Adipocyte (in vitro differentiated cells): ENCODE results near the gene CAPG.

ENCODE experiments used
- DNase-seq: peaks from one replicate; pipeline ENCODE4 v3.0.0-alpha.2; 2015; ENCODE audit warnings: low read depth
- H3K27me3 ChIP-seq: replicated peaks from 2 replicates; pipeline ENCODE4 v1.7.0; 2013; ENCODE audit warnings: mild to moderate bottlenecking, low read length, moderate library complexity; ENCODE audit not compliant: control insufficient read depth, insufficient read depth
- H3K36me3 ChIP-seq: 2 replicates; pipeline ENCODE4 v1.7.0; 2013; ENCODE audit warnings: low read length, mild to moderate bottlenecking, moderate library complexity; ENCODE audit not compliant: control insufficient read depth, insufficient read depth, severe bottlenecking
- H3K4me1 ChIP-seq: 2 replicates; pipeline ENCODE4 v1.7.0; 2013; ENCODE audit warnings: mild to moderate bottlenecking, low read length, moderate library complexity; ENCODE audit not compliant: control insufficient read depth, insufficient read depth
- H3K4me3 ChIP-seq: 2 replicates; pipeline ENCODE4 v1.7.0; 2013; ENCODE audit warnings: mild to moderate bottlenecking, low read length, moderate library complexity
- H3K9ac ChIP-seq: 2 replicates; pipeline ENCODE4 v1.7.0; 2013; ENCODE audit warnings: mild to moderate bottlenecking, low read length, moderate library complexity
- H3K9me3 ChIP-seq: 2 replicates; pipeline ENCODE4 v1.7.0; 2013; ENCODE audit warnings: mild to moderate bottlenecking, low read length, moderate library complexity; ENCODE audit not compliant: control insufficient read depth

Gene CAPG

DNA sequence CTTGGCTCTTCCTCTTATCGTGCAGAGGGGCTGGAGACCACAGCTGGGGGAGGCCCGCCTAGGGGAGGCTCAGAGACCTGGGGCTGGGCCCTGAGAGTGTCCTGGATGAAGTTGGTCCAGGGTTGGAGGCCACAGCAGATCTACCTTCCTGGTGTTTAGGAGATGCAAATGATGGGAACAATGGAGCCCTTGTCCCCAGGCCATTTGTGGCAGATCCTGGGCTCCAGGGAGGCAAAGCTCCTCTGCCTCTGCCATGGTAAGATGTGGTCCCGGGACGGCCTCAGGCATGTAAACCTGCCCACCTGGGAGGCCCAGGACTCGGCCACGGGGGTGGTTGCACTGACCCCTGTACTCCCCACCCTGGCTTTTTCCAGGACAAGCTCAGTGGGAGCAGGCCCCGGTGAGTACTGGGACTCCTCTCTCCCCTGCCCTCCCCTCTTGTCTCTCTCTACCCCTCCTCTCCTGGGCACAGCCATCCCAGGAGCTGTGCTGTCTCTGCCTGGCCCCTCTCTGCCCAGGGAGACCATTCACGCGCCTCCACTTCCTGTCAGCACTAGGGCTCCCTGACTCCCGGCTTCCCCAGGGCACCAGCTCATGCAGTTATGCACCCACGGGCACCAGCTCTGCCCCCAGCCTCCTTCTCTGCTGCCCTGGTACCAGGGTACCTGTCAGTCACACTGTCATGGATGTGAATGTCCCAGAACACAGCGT lies 19.2 kb upstream of the CAPG start:
- Histone ChIP-seq H3K36me3 (no peaks in the 10 kb centered on the region), H3K27me3 (no peaks in the 10 kb centered on the region), H3K9ac (no peak overlapping the region), H3K4me1 (peaks cover 26% of the 10 kb centered on the region), H3K9me3 (no peaks in the 10 kb centered on the region), H3K4me3 (no peak overlapping the region)
- no peak for DNase-seq

DNA sequence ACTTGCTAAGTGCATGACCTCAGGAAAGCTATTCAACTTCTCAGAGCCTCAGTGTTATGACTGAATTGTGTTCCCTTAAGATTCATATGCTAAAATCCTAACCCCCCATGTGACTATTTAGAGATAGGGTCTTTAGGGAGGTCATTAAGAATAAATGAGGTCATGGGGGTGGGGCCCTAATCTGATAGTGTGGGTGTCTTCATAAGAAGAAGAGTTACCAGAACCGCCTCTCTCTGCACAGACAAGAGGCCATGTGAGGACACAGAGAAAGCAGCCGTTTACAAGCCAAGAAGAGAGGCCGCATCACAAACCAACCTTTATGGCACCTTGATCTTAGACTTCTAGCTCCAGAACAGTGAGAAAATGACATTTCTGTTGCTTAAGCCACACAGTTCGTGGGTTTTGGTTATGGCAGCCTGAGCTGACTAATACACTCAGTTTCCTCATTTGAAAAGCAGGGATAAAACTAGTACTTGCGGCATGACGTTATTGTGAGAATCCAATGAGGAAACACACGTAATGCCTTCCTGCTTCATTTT lies 18.2 kb upstream of the CAPG start:
- H3K36me3 ChIP-seq, result no peaks in the 10 kb centered on the region
- DNase-seq, result no peak
- peaks cover 18% of the 10 kb centered on the region for H3K4me1 ChIP-seq
- no peak overlapping the region for H3K9ac ChIP-seq
- no peaks in the 10 kb centered on the region for H3K27me3 ChIP-seq
- no peak overlapping the region for H3K4me3 ChIP-seq
- H3K9me3 ChIP-seq, result no peaks in the 10 kb centered on the region

DNA sequence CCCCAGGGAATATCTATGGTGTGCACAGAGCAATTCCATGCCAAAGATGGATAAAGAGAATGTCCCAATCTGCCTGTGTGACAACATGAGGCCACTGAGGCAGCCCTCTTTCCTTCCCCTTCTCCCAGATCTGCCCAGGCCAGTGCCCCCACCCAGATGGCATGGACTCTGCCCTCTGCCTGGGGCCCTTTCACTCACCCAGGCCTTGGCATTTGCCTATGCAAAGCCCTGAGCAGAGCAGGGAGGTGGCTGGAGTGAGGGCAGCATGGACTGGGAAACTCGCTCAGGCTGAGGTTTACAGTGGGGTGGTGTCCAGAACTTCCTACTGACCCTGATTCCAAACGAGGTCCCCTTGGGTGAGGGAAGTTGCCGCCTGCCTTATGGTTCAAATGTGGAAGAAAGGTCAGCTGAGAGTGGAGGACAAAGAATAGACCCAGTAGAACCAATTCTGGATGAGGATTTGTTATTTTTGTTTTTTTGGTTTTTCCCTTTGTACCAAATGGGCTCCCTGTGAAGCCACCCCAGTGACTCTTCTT lies 17.2 kb upstream of the CAPG start:
- Histone ChIP-seq H3K4me1 (peaks cover 12% of the 10 kb centered on the region), H3K4me3 (no peak overlapping the region), H3K9me3 (no peaks in the 10 kb centered on the region), H3K9ac (no peak overlapping the region), H3K27me3 (no peaks in the 10 kb centered on the region), H3K36me3 (no peaks in the 10 kb centered on the region)
- no peak for DNase-seq

DNA sequence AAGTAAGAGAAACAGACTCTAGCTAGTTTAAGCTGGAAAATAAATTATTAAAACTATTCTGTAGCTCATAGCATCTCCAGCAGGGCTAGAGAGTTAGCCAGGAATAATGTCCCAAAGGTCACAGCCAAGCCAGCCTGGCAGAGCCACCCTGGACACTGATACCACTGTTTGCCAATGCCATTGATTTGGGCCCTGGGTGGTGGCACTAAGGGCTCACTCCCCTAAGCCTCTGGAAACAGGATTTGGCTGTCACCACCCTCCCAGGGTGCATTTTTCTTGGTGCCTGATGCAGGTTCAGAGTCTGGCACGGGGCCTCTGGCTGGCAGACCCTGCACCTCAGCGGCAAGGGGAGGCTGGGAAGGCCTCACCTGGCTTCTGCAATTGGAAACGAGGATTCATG lies 15.4 kb upstream of the CAPG start:
- no peaks in the 10 kb centered on the region for H3K9me3 ChIP-seq
- no peak for DNase-seq
- no peaks in the 10 kb centered on the region for H3K36me3 ChIP-seq
- peaks cover 18% of the 10 kb centered on the region for H3K4me1 ChIP-seq
- no peak overlapping the region for H3K4me3 ChIP-seq
- H3K27me3 ChIP-seq, result no peaks in the 10 kb centered on the region
- no peak overlapping the region for H3K9ac ChIP-seq

DNA sequence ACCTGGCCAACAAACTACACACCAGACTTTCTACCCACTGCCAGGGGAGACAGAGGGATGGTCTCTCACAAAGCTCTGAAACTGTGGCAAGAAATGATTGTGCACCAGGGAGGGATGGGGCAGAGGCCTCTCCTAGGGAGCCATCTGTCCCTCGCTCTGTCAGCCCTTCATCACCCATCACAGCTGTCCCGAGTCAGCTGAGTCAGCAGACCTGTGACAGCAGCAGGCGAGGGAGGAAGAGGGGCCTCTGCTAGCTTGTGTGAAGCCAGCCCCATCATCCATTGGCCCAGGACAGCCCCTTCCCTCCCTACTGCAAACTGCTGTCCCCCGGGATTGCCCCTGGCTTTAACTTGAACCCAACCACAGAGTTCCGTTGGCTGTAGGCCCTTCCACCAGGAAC lies 13.4 kb upstream of the CAPG start:
- DNase-seq, result no peak
- Histone ChIP-seq H3K4me1 (peaks cover 34% of the 10 kb centered on the region), H3K27me3 (no peaks in the 10 kb centered on the region), H3K9me3 (no peaks in the 10 kb centered on the region), H3K4me3 (no peak overlapping the region), H3K9ac (no peak overlapping the region), H3K36me3 (no peaks in the 10 kb centered on the region)

DNA sequence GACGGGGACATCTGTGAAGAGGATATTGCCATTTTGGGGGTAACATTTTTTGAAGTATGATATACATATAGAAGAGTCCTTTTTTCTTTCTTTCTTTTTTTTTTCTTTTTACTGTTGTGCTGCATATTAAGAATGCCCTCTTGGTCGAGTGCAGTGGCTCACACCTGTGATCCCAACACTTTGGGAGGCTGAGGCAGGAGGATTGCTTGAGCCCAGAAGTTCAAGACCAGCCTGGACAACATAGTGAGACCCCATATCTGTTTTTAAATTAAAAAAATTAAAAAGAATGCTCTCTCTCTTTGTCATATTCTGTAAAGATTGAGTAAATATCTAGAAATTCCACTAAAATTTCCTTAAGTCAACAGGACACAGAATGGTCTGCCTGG lies 11.9 kb upstream of the CAPG start:
- H3K9me3 ChIP-seq, result no peaks in the 10 kb centered on the region
- H3K27me3 ChIP-seq, result no peaks in the 10 kb centered on the region
- no peak overlapping the region for H3K9ac ChIP-seq

DNA sequence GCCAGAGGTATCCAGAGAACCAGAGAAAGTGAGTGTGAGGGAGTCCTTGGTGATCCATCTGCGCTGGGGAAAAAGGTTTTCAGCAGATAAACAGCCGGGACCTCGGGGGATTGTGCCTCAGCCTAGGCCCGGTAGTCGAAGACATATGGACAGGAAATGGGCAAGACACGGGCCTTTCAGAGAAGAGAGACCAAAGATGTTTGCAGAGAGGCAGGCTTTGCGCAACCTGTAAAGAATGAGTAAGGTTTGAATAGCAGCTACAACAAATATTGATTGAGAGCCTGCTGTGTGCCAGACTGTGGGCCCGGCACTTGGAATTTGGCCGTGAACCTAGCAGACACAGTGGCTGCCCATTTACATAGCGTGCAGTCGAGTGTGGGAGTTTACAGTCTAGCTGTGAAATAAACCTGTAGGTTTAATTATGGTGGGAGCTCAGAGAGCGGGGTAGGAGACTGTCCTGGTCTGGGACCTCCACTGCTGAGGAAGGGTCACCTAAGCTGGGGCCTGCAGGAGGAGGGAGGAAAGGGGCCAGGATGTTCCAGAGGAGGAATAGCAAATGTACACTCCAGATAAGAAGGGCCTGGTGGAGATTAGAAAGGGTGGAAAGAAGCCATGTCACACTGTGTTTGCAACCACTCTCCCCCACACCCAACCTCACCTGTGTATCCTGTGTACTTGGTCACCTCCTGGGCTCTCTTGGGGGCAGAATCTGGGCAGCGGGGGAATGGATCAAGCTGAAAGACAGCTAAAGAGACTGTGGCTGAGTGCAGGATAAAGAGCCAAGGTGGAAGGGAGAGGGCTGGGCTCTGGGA lies 11.3 kb upstream of the CAPG start:
- H3K4me3 ChIP-seq, result peak overlapping the region; percentile 30
- no peaks in the 10 kb centered on the region for H3K36me3 ChIP-seq
- H3K4me1 ChIP-seq, result peaks cover 32% of the 10 kb centered on the region
- peak overlapping the region; percentile 95 for H3K9ac ChIP-seq
- H3K9me3 ChIP-seq, result no peaks in the 10 kb centered on the region
- no peaks in the 10 kb centered on the region for H3K27me3 ChIP-seq
- DNase-seq, result no peak

More for the DNA sequence above, 11.9 kb upstream of the CAPG start:
- H3K36me3 ChIP-seq, result no peaks in the 10 kb centered on the region
- H3K4me1 ChIP-seq, result peaks cover 34% of the 10 kb centered on the region
- no peak overlapping the region for H3K4me3 ChIP-seq
- no peak for DNase-seq

DNA sequence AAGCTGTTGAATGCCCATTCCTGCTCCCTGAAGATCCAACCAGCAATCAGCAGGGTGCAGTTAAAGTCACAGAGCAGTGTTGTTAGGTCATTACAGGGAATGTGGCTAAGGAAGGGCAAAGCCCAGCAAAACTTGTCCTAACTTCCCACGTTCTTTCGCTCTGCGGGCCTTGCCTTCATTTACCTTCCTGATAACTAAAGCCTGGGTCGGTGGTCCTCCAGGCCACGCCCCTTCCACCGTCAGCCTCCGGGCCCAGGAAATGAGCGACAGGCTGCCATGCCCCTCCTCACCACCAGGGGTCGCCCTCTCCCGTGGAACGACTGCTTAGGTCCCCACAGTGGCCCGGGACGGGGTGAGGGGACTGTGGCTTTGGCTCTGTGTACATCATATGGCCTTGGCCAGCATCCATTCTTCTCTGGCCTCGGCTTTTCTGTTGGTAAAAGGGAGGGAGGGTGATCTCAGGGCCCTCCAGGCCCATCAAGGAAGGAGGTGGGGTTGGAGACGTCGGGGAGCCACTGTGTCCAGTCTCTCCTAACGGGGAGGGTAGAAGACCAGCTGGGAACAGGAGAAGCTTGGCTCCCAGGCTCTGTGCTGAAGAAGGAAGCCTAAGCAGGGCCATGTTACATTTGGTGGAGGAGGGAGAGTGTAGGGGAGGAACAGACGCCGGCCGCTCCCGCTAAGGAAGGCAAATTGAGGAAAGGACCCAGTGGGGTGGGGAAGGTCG lies 10.5 kb upstream of the CAPG start:
- Histone ChIP-seq H3K36me3 (no peaks in the 10 kb centered on the region), H3K4me3 (peak overlapping the region; percentile 68), H3K27me3 (no peaks in the 10 kb centered on the region), H3K9me3 (no peaks in the 10 kb centered on the region), H3K4me1 (peaks cover 32% of the 10 kb centered on the region), H3K9ac (peak overlapping the region; percentile 95)
- peak; percentile 90 for DNase-seq

DNA sequence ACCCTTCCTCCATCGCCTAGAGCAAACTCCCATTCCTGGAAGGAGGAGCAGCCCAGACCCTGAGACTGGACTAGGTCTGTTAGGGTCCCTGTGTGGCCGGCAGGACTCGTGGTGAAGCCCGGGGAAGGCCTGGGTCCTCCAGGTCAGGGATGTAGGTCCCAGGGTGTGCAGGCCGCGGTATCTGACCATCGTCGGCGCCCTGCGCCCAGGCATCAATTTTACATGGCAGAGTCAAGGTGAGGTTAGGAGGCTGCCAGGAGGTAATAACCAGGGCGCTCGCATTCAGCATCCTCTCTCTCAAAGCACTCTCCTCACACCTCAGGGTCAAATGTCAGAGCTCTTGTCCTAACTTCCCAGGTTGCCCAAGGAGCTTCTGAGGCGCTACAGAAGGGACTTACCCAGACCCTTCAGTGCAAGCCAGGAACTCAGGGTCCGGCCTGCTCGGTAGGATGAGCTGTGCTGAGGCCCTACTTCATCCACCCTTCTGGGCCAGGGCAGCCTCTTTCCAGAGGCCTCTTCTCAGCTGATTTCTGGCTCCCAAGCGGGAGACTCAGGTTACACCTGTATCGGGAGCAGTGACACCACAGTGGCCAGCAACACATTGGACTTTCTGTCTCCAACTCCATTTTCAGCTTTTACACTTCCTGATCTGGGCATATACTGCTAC lies 9.0 kb upstream of the CAPG start:
- peak overlapping the region; percentile 89 for H3K4me3 ChIP-seq
- DNase-seq, result no peak
- no peaks in the 10 kb centered on the region for H3K27me3 ChIP-seq
- H3K9ac ChIP-seq, result peak overlapping the region; percentile 95
- H3K4me1 ChIP-seq, result peaks cover 35% of the 10 kb centered on the region
- no peaks in the 10 kb centered on the region for H3K36me3 ChIP-seq
- no peaks in the 10 kb centered on the region for H3K9me3 ChIP-seq

DNA sequence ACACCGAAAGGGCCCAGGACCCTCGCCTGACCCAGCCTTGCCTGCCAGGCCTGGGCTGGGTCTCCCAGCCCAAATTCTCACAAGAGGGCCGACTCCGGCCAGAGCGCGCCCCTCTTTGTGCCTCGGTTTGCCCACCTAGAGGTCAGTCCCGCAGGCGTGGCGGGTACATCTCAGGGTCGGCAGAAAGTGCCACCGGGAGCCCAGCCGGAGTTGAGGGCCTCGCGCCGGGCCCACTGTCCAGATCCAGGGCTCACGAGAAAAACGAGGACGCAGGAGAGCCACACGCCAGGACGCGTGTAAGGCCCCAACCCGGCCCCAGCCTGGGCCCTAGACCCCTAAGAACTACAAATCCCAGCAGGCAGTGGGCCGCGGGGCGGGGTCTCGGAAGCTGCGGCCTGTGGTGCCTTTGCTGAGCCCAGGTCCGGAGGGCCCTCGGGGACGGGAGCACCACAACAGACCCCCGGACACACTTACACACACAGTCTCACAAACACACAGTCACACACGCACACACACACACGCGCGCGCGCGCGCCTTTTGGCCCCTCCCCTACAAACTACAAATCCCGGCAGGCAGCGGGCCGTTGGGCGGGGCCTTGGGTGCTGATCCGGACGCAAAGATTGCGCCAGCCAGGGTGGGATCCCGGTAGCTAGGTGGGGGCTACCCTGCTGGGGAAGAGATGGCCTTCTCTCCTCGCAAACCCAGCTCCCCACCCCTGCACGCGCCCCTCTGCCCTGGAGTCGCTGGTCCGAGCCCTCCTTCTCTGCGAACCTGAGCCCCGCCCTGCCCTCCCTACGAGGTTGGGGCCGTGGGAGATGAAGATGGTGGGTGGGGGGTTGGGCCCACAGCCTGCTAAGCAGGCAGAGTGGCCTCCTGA lies 8.2 kb upstream of the CAPG start, which contains the start of gene SH2D6:
TSS of gene SH2D6 (plus strand) at position 583 of the 877 bp plus-strand sequence. CDS start 10,752 bp downstream, outside the sequence.
- H3K9ac ChIP-seq, result peak within 1 kb of the TSS; percentile 95
- peak within 1 kb of the TSS; percentile 89 for H3K4me3 ChIP-seq
- H3K27me3 ChIP-seq, result no peaks in the 10 kb centered on the region
- H3K4me1 ChIP-seq, result peaks cover 43% of the 10 kb centered on the region
- no peaks in the 10 kb centered on the region for H3K9me3 ChIP-seq
- DNase-seq, result peak; percentile 91
- no peaks in the 10 kb centered on the region for H3K36me3 ChIP-seq
